Hematopoietic multipotent progenitor cell (in vitro differentiated cells): ENCODE data around the gene CNTROB. TPM values are rescaled to one million over a fixed set of nuclear protein-coding genes. Genes with fewer than 3 reads are reported as not detected.

Source experiments
- DNase-seq, 3 donors: peaks; one replicate each; pipeline ENCODE4 v3.0.0-alpha.2; 2011 to 2015; ENCODE audit warnings: low read depth in 2 of 3, low spot score in 2 of 3
- small RNA-seq: library from RNA; depleted of rRNA; stranded (forward); fragments of <200 nt; gene quantifications from one replicate; pipeline ENCODE3, GENCODE V24; 2012
- total RNA-seq: library from RNA; depleted of rRNA; stranded (reverse); fragments of >200 nt; gene quantifications from one replicate; pipeline ENCODE4 v1.2.3, GENCODE V29; 2012

Gene CNTROB
- total RNA-seq, 1 donor = 36.6 TPM

DNA sequence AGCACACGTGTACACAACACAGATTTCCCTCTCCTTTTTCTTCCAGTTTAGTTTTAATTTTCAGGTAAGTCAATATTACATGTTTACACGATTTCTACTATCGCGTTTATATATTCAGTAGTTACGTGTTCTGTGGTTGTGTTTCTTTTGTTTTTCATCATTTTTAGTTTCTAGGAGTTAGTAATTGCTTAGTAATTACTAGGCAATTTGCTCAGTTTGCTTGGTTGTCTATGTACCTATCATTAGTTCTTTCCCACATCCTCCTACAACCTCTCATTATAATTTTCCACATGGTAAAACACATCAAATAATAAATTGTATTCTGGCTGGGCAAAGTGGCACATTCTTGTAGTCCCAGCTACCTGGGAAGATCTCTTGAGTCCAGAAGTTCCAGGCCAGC lies 45.8 kb downstream of the CNTROB start:
- no peak for DNase-seq

DNA sequence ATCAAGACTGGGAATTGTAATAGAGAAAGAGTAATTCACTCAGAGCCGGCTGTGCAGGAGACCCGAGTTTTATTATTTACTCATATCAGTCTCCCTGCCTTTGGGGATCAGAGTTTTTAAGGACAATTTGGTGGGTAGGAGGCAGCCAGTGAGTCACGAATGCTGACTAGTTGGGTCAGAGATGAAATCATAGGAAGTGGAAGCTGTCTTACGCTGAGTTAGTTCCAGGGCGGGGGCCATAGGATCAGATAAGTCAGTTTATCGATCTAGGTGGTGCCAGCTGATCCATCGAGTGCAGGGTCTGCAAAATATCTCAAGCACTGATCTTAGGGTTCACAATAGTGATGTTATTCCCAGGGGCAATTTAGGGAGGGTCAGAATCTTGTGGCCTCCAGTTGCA lies 50.2 kb downstream of the CNTROB start:
- no peak for DNase-seq

DNA sequence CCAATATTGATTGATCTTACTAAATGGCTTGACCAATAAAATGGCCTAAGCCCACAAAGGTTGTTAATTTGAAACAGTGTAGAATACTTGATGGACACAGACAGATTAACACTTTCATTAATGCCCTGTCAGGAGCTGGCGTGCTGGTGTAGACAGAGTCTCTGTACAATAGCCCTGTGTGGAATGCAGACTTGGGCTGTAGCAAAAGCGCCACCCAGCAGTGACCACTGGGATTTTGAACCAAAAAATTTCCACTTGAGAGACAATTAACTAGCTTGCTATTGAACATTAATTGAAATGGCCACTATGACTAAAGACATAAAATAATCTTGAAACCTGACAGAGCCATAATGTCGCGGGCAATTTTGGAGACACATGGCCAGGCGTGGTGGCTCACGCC lies 50.7 kb downstream of the CNTROB start:
- DNase-seq = no peak

GRCh38 chr17:7984904-7985303 lies 52.9 kb downstream of the CNTROB start:
- no peak for DNase-seq

GRCh38 chr17:7987112-7987893 lies 55.3 kb downstream of the CNTROB start:
- no peak for DNase-seq

GRCh38 chr17:7988750-7989178 lies 56.8 kb downstream of the CNTROB start:
- peak; percentile 56 to 94 (median 81) for DNase-seq

- DNase-seq = peak; percentile 82 to 91 (median 87)
Measured at GRCh38 chr17:7989781-7990655, 58.0 kb downstream of the CNTROB start.

DNA sequence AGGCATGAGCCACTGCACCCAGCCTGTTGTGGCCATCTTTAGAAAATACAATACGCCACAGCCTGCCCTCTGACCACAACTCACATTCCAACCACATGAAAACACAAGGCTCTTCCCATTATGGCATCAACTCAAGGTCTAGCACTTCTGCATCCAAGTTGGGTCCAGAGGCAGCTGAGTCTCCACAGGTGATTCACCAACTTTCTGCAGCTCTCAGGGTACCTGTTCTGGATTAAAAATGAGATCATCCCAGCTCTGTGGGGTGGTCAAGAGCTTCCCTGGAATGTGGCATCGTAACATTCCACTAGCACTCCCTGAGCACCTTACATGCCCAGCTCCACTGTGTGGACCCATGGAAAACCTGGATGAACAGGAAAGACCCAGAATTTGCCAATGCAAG lies 60.5 kb downstream of the CNTROB start:
- no peak for DNase-seq

GRCh38 chr17:7992924-7993323 lies 60.9 kb downstream of the CNTROB start:
- DNase-seq = peak in 1 of 3 donors; percentile 72

GRCh38 chr17:7993972-7994589 lies 62.1 kb downstream of the CNTROB start:
- no peak for DNase-seq

DNA sequence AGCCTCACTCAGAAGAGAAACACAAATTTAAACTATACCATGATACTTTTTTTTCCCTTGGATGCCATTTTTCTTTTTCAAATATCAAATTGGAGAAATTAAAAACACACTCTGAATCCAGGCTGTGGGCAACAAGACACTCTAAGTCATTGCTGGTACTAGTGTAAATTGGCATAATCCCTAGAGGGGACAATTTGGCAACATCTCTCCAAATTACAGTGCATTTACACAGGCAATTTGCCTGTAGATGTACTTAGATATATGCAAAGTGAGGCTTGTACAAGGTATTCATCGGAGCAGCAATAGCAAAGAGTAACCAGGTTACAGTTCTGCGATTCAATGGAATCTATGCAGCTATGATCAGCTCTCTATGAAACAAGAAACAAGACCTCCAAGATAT lies 63.7 kb downstream of the CNTROB start:
- no peak for DNase-seq

- DNase-seq = peak in 2 of 3 donors; percentile 64 to 79
Measured at GRCh38 chr17:7997186-7997585, 65.2 kb downstream of the CNTROB start.

Small RNAs within 50 kb of the gene (small RNA-seq; reads per million reads assigned to genes)
- gene SCARNA21 = 13.8 reads per million, percentile 93 among the genes with 10 or more reads in this experiment

Other genes starting within 250 kb of the CNTROB start
- 72.4 TPM for gene TP53, start 244.7 kb upstream of the CNTROB start, total RNA-seq
- 14.5 TPM for gene WRAP53, start 243.7 kb upstream of the CNTROB start, total RNA-seq
- under 0.01 TPM for gene EFNB3, start 227.0 kb upstream of the CNTROB start, total RNA-seq
- gene DNAH2, start 214.5 kb upstream of the CNTROB start, total RNA-seq = under 0.01 TPM
- gene KDM6B, start 98.0 kb upstream of the CNTROB start, total RNA-seq = 24.8 TPM
- gene TMEM88, start 77.1 kb upstream of the CNTROB start, total RNA-seq = 4.6 TPM
- gene NAA38, start 74.6 kb upstream of the CNTROB start, total RNA-seq = 97.8 TPM
- gene CYB5D1, start 74.2 kb upstream of the CNTROB start, total RNA-seq = 9.4 TPM
- gene CHD3, start 43.4 kb upstream of the CNTROB start, total RNA-seq = 110 TPM
- gene RNF227, start 15.9 kb upstream of the CNTROB start, total RNA-seq = 10.0 TPM
- gene KCNAB3, start 2.4 kb upstream of the CNTROB start, total RNA-seq = 1.1 TPM
- gene TRAPPC1, start 260 bp upstream of the CNTROB start, total RNA-seq = 66.5 TPM
- 1.9 TPM for gene GUCY2D, start 70.4 kb downstream of the CNTROB start, total RNA-seq
- gene ALOX15B, start 106.9 kb downstream of the CNTROB start, total RNA-seq = 5.1 TPM
- gene ALOX12B, start 155.5 kb downstream of the CNTROB start, total RNA-seq = 1.1 TPM
- under 0.01 TPM for gene ALOXE3, start 186.3 kb downstream of the CNTROB start, total RNA-seq
- gene HES7, start 191.9 kb downstream of the CNTROB start, total RNA-seq = under 0.01 TPM
- gene PER1, start 220.2 kb downstream of the CNTROB start, total RNA-seq = 141 TPM
- 18.6 TPM for gene VAMP2, start 230.7 kb downstream of the CNTROB start, total RNA-seq
- gene TMEM107, start 244.2 kb downstream of the CNTROB start, total RNA-seq = 251 TPM